Measurements from ENCODE around the gene CEP57L1. TPM values are rescaled to one million over a fixed set of nuclear protein-coding genes. Genes with fewer than 3 reads are reported as not detected.
"Not testable (repeated sequence)": the region's sequence is repeated elsewhere in the genome, so short reads cannot be mapped to it uniquely, and the experiment has no call there.

CEP57L1 gene
- total and polyA plus RNA-seq, 11 donors = 5.9 to 13.8 (median 9.5) TPM

- no peak for ATAC-seq
- 25 to 39% (median 32%) methylated on average over 1 of the region's 1 CpG for WGBS, 4 donors
- no peak for DNase-seq
- TF ChIP-seq CTCF (IDR thresholded peaks at IDR 0.05) = no peak
- no peak for TF ChIP-seq POLR2A (IDR thresholded peaks at IDR 0.05)
- H3K27ac ChIP-seq = no peak overlapping the region
- no peaks in the 10 kb centered on the region for H3K9me3 ChIP-seq
- intact Hi-C loops (cut with DNase I) = no loop called here
- H3K36me3 ChIP-seq = peaks cover 0 to 26% (median 0%) of the 10 kb centered on the region in 9 donors
- H3K4me1 ChIP-seq = peaks cover 0 to 8% (median 0%) of the 10 kb centered on the region in 12 donors
- H3K4me3 ChIP-seq = no peak overlapping the region
- no peaks in the 10 kb centered on the region for H3K27me3 ChIP-seq
Observed at GRCh38 chr6:109102762-109103161, 7.5 kb downstream of the CEP57L1 start.

DNA sequence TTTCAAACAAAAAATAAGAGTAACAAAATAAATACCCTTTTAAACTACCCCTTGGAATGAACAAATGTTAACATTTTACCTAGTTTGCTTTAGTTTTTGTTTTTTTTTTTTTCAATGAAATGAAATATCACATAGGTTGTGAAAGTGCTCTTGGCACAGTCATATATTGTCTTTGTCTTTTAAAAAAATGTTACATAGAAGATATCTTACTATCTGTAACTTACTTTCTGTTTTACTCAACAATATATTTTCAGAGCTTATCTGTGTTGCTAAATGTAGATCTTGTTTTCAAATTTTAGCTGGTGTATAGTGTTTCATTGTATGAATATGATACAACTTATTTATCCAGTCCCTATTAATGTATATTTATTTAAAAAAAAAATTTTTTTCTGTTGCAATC, 8.6 kb downstream of the CEP57L1 start:
- no peak for TF ChIP-seq POLR2A (IDR thresholded peaks at IDR 0.05)
- TF ChIP-seq CTCF (IDR thresholded peaks at IDR 0.05) = no peak
- Histone ChIP-seq H3K27ac (no peak overlapping the region), H3K27me3 (no peaks in the 10 kb centered on the region), H3K4me1 (peaks cover 0 to 8% (median 0%) of the 10 kb centered on the region in 12 donors), H3K9me3 (no peaks in the 10 kb centered on the region), H3K4me3 (no peak overlapping the region), H3K36me3 (peaks cover 0 to 26% (median 0%) of the 10 kb centered on the region in 9 donors)
- intact Hi-C loops (cut with DNase I) = no loop called here
- DNase-seq (no peak), ATAC-seq (no peak)

DNA sequence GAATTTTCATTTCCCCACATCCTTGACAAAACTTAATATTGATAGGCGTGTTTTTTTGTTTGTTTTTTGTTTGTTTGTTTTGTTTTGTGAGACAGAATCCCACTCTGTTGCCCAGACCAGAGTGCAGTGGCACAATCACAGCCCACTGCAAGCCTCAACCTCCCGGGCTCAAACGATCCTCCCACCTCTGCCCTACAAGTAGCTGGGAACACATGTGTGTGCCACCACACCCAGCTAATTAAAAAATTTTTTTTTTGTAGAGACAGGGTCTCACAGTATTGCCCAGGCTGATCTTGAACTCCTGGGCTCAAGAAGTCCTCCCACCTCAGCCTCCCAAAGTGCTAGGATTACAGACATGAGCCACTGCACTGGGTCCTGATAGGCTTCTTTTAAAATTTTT, 9.2 kb downstream of the CEP57L1 start:
- intact Hi-C loops (cut with DNase I) = no loop called here
- Histone ChIP-seq H3K4me3 (no peak overlapping the region), H3K4me1 (peaks cover 0 to 8% (median 0%) of the 10 kb centered on the region in 12 donors), H3K9me3 (peaks cover 0 to under 1% (median 0%) of the 10 kb centered on the region in 12 donors), H3K27me3 (no peaks in the 10 kb centered on the region), H3K36me3 (peaks cover 0 to 26% (median 0%) of the 10 kb centered on the region in 9 donors), H3K27ac (no peak overlapping the region)
- 90 to 96% (median 93%) methylated on average over 3 of the region's 3 CpGs for WGBS, 4 donors
- no peak for TF ChIP-seq CTCF (IDR thresholded peaks at IDR 0.05)
- no peak for TF ChIP-seq POLR2A (IDR thresholded peaks at IDR 0.05)
- ATAC-seq (no peak), DNase-seq (no peak)

- H3K9me3 ChIP-seq = peaks cover 0 to 8% (median 0%) of the 10 kb centered on the region in 12 donors
- H3K36me3 ChIP-seq = peaks cover 0 to 19% (median 0%) of the 10 kb centered on the region in 9 donors
- intact Hi-C loops (cut with DNase I) = no loop called here
- no peaks in the 10 kb centered on the region for H3K27me3 ChIP-seq
- WGBS, 4 donors = 86 to 98% (median 93%) methylated on average over 5 of the region's 5 CpGs
- ATAC-seq (no peak), DNase-seq (no peak)
- peaks cover 0 to 8% (median 0%) of the 10 kb centered on the region in 12 donors for H3K4me1 ChIP-seq
- no peak overlapping the region for H3K27ac ChIP-seq
- no peak overlapping the region for H3K4me3 ChIP-seq
- TF ChIP-seq POLR2A (IDR thresholded peaks at IDR 0.05) (no peak), CTCF (IDR thresholded peaks at IDR 0.05) (no peak)
Observed at GRCh38 chr6:109105681-109106080, 10.4 kb downstream of the CEP57L1 start.

DNA sequence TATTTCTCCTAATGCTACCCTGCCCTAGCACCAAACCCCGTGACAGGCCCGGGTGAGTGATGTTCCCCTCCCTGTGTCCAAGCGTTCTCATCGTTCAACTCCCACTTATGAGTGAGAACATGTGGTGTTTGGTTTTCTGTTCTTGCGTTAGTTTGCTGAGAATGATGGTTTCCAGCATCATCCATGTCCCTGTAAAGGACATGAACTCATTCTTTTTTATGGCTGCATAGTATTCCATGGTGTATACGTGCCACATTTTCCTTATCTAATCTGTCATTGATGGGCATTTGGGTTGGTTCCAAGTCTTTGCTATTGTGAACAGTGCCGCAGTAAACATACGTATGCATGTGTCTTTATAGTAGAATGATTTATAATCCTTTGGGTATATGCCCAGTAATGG, 14.4 kb downstream of the CEP57L1 start:
- intact Hi-C loops (cut with DNase I); H3K4me1 ChIP-seq; H3K27ac ChIP-seq; DNase-seq; H3K4me3 ChIP-seq; H3K27me3 ChIP-seq; ATAC-seq; H3K36me3 ChIP-seq: not testable (repeated sequence)
- WGBS, 4 donors = 95 to 99% (median 97%) methylated on average over 8 of the region's 8 CpGs
- peaks cover 0 to 11% (median 0%) of the 10 kb centered on the region in 12 donors for H3K9me3 ChIP-seq

GRCh38 chr6:109112663-109113062, 17.4 kb downstream of the CEP57L1 start:
- H3K4me1 ChIP-seq; H3K27me3 ChIP-seq; intact Hi-C loops (cut with DNase I); DNase-seq; H3K27ac ChIP-seq; ATAC-seq; H3K4me3 ChIP-seq; H3K36me3 ChIP-seq: not testable (repeated sequence)
- peaks cover 0 to 11% (median 0%) of the 10 kb centered on the region in 12 donors for H3K9me3 ChIP-seq
- WGBS, 4 donors = 94 to 98% (median 95%) methylated on average over 3 of the region's 3 CpGs
